GM12878 (cell line): ENCODE results near the gene TRIM22.

ENCODE experiments used
- CTCF ChIP-seq, 3 experiments: IDR thresholded peaks in 2 of 3; conservative IDR thresholded peaks in 1 of 3; 2 replicates each; pipeline ENCODE4 v1.5.1; 2011; ENCODE audit warnings: low read depth in 3 of 3, low read length in 3 of 3, mild to moderate bottlenecking in 3 of 3, control low read depth in 2 of 3, moderate library complexity in 2 of 3, inconsistent platforms in 1 of 3, mixed read lengths in 1 of 3; ENCODE audit not compliant: control insufficient read depth in 2 of 3, insufficient read depth in 1 of 3; ENCODE audit errors: extremely low read depth in 1 of 3
- EP300 ChIP-seq, 2 experiments: fragments of 150-350 bp in 1 of 2; IDR thresholded peaks; 2 replicates each; pipeline ENCODE4 v1.6.1; 2011 to 2012; ENCODE audit warnings: low read depth in 2 of 2, low read length in 2 of 2, borderline replicate concordance in 1 of 2, improper control_type of control experiment in 1 of 2, inconsistent platforms in 1 of 2; ENCODE audit not compliant: control insufficient read depth in 1 of 2
- EZH2 ChIP-seq: IDR thresholded peaks from 2 replicates; pipeline ENCODE4 v1.6.1; 2012; ENCODE audit warnings: low read depth, mild to moderate bottlenecking, control low read depth, inconsistent platforms, low read length, borderline replicate concordance; ENCODE audit not compliant: control insufficient read depth
- FOXM1 ChIP-seq: IDR thresholded peaks from 2 replicates; pipeline ENCODE4 v1.6.1; 2012; ENCODE audit warnings: low read depth, mild to moderate bottlenecking, inconsistent platforms, low read length, moderate library complexity
- HDGF ChIP-seq: fragments of 450-650 bp; IDR thresholded peaks from 2 replicates; pipeline ENCODE4 v1.6.1; 2016; ENCODE audit warnings: antibody characterized with exemption
- IKZF2 ChIP-seq, 2 experiments: fragments of 450-650 bp; IDR thresholded peaks; 2 replicates each; pipeline ENCODE4 v1.6.1; 2017; ENCODE audit warnings: mild to moderate bottlenecking in 2 of 2, moderate library complexity in 2 of 2
- MLLT1 ChIP-seq: fragments of 450-650 bp; IDR thresholded peaks from 2 replicates; pipeline ENCODE4 v1.6.1; 2016; ENCODE audit warnings: mild to moderate bottlenecking
- POLR2A ChIP-seq: IDR thresholded peaks from 2 replicates; pipeline ENCODE4 v1.6.1; 2011; ENCODE audit warnings: low read depth, mild to moderate bottlenecking, low read length
- POLR2AphosphoS5 ChIP-seq: IDR thresholded peaks from 2 replicates; pipeline ENCODE4 v1.6.1; 2011; ENCODE audit warnings: mild to moderate bottlenecking, low read length, inconsistent platforms
- SUZ12 ChIP-seq: fragments of 200-600 bp; sonication (generic); IDR thresholded peaks from one replicate; pipeline ENCODE4 v1.6.1; 2018; ENCODE audit warnings: antibody characterized with exemption, mild to moderate bottlenecking; ENCODE audit not compliant: unreplicated experiment
- ZZZ3 ChIP-seq: IDR thresholded peaks from 2 replicates; pipeline ENCODE4 v1.6.1; 2011; ENCODE audit warnings: low read depth; ENCODE audit not compliant: control insufficient read depth, insufficient read length

GRCh38 chr11:5737670-5738392 is 48.2 kb downstream of the TRIM22 start:
- TF ChIP-seq CTCF (IDR thresholded peaks at IDR 0.05 in 2 of 3, conservative IDR thresholded peaks at IDR 0.05 in 1 of 3; ENCODE audit: control insufficient read depth in 2 of 3, extremely low read depth in 1 of 3, insufficient read depth in 1 of 3, low read depth in 3 of 3, low read length in 3 of 3) (no peak), POLR2AphosphoS5 (no peak), FOXM1 (no peak), POLR2A (no peak), EP300 (IDR thresholded peaks at IDR 0.05; ENCODE audit: borderline replicate concordance in 1 of 2, control insufficient read depth in 1 of 2, low read depth in 2 of 2, low read length in 2 of 2) (no peak), ZZZ3 (no peak), SUZ12 (no peak), EZH2 (no peak), MLLT1 (no peak), HDGF (no peak), IKZF2 (IDR thresholded peaks at IDR 0.05) (no peak)
